ENCODE data around the gene ECD. TPM values are rescaled to one million over a fixed set of nuclear protein-coding genes. Genes with fewer than 3 reads are reported as not detected.

The ECD gene
- total and polyA plus RNA-seq, 10 of the 15 experiments (the other 5 are each of a cell fraction or from before 2014, with no cell fraction given), result 27.3 to 61.6 (median 44.0) TPM

- TF ChIP-seq POLR2AphosphoS2 (IDR thresholded peaks at IDR 0.05; ENCODE audit: low read depth, low read length), result peak; percentile 99
- no peak for TF ChIP-seq REST (IDR thresholded peaks at IDR 0.05; ENCODE audit: low read depth, low read length)
- no peak for TF ChIP-seq JUNB (IDR thresholded peaks at IDR 0.05)
- TF ChIP-seq NR2F1 (conservative IDR thresholded peaks at IDR 0.05), result peak; percentile 67
- TF ChIP-seq ATF2 (IDR thresholded peaks at IDR 0.05; ENCODE audit: low read length), result no peak
- peak; percentile 67 for TF ChIP-seq MTA3 (IDR thresholded peaks at IDR 0.05; ENCODE audit: borderline replicate concordance, low read length)
- peak; percentile 43 for TF ChIP-seq PBX3 (IDR thresholded peaks at IDR 0.05; ENCODE audit: insufficient replicate concordance, low read depth, low read length)
- TF ChIP-seq CBX3 (IDR thresholded peaks at IDR 0.05; ENCODE audit: borderline replicate concordance, low read depth), result no peak
- peak; percentile 97 for TF ChIP-seq POU2F2 (IDR thresholded peaks at IDR 0.05; ENCODE audit: borderline replicate concordance, low read depth, low read length)
- peak; percentile 70; the same call in 1 of the 2 replicates for TF ChIP-seq CHD2 (IDR thresholded peaks at IDR 0.05; ENCODE audit: borderline replicate concordance, low read depth, low read length)
- TF ChIP-seq ASH2L (IDR thresholded peaks at IDR 0.05; ENCODE audit: borderline replicate concordance, low read depth), result 0 out of 2 replicates have a peak, but pooled peaks have one; percentile 7
- TF ChIP-seq SREBF2 (IDR thresholded peaks at IDR 0.05; ENCODE audit: low read length), result no peak
- TF ChIP-seq TCF3 (IDR thresholded peaks at IDR 0.05; ENCODE audit: borderline replicate concordance, insufficient read depth, low read depth, low read length), result peak; percentile 79; the same call in 1 of the 2 replicates
Measured at GRCh38 chr10:73096449-73097304, 71.1 kb downstream of the ECD start, which contains the start of gene P4HA1 (continued).
